ENCODE results near the gene MRGPRG. TPM values are rescaled to one million over a fixed set of nuclear protein-coding genes. Genes with fewer than 3 reads are reported as not detected.

Gene MRGPRG
- total RNA-seq, 2 experiments from 2014 or later = not detected

DNA sequence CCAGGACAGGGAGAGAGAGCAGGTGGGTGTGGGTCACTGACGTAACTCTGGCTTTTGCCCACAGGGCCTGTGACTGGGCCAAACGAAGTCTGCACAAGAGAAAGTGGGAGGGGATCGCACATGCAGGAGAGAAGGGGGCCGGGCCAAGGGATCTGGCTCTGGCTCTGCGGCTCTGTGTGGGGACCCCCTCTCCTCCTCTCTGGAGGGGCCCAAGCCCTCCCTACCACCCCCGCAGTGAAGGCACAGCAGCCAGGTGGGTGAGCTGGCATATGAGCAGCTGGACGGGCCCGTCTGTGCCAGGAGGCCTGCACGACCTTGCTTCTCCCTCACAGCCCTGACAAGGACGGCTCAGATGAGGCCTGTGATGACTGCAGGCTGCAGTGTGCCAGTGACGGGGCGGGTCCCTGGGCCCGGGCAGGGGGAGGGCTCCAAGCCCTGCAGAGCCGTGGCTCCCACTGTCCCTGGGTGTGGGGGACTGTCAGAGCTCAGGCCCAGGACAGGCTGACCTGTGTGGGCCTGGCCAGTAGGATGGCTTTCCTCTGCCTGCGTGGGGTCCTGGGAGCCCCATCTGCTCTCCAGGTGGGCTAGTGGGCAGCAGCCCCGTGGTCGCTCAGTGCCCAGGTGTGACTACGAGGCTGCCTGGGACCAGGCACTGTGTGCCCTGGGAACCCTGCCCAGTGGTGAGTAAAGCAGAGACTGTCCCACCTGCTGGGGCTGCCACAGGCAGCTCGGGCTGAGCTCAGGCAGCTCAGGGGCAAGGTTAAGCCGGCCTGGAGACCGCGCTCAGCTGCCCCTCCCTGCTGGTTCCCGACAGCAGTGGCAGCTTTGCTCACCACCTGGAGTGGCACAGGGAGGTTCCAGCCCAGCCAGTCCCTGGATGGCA is 22.2 kb downstream of the MRGPRG start:
- ChIA-PET CTCF (no interaction called here), POLR2A (no interaction called here)

DNA sequence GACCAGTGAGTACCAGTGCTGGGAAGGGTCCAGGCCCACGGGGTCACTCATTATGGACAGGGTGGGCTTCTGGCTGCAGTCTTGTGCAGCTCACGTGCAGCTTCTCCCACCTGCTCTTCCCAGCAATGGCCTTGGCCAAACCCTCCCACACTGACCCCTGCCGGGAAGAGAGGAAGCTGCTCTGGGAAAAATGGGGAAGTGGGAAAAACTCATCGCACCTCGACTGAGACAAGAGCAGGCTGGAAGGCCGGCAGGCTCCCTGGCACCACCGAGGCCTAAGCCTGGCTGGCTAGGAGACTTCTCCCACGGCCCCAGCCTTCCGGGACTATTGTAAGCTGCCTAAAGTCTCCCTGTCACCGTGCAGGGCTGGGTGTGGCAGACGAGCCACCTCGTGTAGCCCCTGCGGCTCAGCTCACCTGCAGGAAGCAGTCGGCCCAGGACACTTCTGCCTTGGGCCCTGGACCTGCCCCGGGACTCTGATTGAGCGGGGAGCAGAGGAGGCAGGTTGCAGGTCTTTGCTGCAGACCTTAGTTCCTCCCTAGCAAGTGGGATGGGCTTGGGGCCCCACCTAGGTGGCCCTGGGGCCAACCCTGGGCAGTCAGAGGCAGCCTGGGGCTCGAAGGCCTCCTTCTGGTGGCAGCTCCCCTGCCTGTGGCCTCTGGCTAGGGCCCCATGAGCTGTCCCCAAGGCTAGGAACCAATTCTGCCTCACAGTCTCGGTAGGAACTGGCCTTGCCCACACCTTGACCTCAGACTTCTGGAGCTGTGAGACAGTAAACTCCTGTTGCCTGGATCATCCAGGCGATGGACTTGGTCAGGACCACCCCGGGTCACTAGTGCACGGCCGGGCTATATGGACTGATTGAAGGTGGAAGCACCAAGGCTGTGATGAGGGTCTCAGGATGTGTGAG is 23.1 kb downstream of the MRGPRG start:
- POLR2A ChIA-PET = no interaction called here

DNA sequence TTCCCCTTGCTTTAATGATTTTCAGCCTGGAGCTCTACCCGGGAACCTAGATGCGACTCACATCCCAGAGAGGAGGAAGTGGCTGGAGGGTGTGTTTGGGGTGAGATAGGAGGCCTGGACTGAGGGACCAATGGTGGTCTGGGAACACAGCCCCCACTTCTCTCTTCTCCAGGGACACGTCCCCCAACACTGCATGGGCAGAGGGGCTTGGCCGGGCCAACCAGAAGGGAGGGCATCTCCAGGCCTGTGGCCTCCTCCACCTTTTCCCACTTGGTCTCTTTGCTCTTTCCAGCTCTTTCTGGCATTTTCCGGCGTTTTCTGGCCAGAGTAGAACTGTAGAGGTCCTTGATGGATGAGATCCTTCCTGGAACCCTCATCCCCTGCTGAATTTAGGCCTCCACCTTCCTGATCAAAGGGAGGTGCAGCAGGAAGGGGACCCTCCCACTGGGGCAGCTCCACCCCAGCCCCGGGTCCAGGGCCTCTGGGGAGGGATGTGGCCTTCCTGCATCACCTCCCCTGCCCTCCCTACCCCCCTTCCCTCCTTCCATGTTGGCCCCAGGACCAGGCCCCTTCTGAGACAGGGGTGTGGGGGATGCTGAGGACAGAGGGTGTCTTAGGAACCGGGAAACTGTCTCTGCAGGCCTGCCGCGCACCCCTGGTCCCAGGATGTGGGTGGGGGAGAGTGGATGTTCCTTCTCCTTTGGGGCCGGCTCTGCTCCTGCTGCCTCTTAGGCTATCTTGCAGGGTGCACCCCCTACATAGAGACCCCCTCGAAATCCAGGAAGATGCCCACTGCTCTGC is 24.4 kb downstream of the MRGPRG start:
- POLR2A ChIA-PET = no interaction called here
- CTCF ChIA-PET = no interaction called here

More for the DNA sequence above, 23.1 kb downstream of the MRGPRG start:
- CTCF ChIA-PET = no interaction called here

DNA sequence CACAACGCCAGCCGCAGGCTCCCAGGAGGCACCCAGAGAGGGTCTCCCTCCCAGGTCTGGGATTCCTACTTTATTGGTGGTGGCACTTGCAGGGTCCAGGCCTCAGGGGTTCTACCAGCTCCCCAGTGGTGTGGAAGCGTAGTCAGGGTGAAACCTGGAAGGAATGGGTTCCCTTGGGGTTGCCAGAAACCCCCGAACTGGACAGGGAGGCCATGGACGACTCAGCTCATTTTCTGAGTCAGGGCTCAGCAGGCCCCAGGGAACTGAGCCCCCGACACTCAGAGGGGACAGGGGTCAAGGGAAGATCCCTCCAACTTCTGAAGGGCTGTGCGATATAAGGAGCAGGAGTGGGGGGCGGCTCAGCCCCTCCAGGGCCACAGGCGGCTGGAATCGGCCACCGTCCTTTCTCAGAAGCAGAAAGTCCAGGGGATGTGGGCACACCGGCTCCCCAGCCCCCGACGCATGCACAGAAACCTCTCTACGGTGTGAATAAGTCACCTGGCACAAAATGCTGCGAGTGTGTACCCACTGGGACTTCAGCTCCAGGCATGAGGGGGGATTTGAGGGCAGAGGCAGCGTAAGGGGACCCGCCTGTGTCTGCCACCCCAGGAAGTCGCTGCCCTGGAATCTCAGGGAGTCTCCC is 25.1 kb downstream of the MRGPRG start:
- CTCF ChIA-PET = no interaction called here
- POLR2A ChIA-PET = no interaction called here

DNA sequence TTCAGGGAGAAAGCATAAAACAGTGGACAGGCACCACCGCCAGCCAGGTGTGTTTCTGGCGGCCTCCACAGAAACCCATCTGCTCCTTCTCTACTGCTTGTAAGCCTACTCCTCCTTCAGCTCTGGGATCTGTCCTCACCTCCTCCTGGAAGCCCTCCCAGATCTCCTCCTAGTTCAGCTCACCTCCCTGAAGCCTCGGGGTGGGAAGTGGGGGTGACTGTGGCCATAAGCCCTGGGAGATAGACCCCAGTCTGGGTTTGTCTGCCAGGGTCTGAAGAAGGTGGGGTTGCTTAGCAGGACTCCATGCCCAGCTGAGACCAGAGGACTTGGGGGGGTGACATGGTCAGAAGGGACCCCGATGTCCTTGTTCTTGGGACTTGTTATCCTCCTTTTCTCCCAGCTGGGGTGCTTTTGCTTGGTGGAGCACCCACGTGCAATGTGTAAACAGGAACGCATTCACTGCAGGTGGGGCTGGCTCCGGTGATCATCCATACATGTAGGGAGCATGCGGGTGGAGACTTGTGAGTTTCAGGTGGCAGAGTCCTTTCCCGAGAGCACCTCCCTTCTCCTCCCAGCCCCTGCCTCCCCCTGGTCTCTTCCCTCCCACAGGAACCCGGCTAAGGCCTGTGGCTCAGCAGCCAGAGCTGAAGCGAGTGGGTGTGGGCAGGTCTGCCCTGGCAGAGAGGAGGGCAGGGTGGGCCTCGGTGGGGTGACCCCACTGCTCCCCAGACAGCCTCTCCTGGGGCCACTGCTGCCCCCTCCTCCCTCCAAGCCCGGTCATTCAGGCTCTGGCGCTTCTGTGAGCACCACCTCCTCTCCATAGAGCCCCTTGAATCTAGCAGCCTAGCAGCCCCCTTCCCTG is 25.9 kb downstream of the MRGPRG start:
- ChIA-PET POLR2A (no interaction called here), CTCF (no interaction called here)

DNA sequence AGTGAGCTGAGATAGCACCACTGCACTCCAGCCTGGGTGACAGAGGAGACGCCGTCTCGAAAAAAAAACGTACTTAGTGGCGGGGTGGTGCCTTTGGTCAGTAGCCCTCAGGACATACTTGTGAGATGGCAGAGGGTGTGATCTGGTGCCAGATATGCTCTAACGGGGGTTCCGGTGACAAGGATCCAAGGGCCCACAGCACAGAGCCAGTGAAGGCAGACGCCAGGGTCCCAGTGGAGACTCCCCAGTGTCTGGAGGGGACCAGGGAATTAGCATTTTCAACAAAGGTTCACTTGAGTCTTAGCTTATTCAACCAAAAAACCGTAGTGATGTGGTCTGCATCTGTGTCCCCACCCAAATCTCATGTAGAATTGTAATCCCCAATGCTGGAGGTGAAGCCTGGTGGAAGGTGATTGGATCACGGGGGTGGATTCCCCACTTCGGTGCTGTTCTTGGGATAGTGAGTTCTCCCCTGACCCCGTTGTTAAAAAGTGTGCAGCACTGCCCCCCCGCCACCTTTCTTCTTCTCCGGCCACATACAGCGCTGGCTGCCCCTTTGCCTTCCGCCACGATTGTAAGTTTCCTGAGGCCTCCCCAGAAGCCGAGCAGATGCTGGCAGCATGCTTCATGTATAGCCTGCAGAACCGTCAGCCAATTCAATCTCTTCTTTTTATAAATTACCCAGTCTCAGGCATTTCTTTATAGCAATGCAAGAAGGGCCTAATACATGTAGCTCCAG is 26.9 kb downstream of the MRGPRG start:
- ChIA-PET CTCF (no interaction called here), POLR2A (no interaction called here)

DNA sequence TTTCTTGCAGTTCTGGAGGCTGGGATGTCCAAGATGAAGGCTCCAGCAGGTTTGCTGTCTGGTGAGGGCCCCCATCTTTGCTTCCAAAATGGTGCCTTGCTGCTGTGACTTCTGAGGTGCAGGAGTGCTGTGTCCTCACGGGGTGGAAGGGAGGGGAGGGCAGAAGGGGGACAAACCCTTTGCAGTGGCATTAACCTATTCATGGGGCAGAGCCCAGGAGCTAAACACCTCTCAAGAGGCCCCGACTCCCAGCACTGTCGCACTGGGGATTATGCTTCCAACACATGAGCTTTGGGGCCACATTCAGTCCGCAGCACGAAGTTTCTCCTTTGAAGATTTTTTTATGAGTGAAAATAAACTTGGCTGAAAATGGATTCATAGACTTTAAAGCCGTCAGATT is 28.0 kb downstream of the MRGPRG start:
- POLR2A ChIA-PET = no interaction called here
- CTCF ChIA-PET = no interaction called here

DNA sequence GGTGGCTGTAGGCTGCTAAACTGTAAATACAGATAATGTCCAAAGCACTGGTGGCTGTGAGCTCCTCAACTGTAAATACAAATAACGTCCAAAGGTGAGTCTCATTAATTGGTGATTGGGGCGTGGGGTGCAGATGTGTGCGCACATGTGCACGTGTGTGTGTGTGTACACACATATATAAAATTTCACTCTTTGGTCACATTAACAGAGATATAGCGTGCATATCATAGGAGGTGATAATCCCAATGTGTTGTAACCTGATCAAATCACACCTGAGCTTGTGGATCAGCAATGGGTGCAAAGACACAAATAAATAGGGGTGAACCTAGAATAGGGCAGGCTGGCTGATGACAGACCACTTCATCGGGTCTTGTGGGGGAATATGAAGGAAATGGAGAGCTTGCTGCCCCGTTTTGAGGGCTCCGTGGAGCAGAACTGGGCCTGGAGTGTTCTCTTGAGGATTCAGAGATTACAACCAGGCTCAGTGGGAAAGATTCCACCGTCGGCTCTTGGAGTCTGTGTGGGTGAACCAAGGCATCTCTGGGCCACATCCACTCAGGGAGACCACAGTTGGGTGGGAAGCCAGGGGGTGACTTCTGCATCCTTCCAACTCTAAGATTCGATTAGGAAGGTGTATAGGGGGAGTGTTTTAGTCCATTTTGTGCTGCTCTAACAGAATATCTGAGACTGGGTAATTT is 28.6 kb downstream of the MRGPRG start:
- ChIA-PET CTCF (no interaction called here), POLR2A (no interaction called here)

DNA sequence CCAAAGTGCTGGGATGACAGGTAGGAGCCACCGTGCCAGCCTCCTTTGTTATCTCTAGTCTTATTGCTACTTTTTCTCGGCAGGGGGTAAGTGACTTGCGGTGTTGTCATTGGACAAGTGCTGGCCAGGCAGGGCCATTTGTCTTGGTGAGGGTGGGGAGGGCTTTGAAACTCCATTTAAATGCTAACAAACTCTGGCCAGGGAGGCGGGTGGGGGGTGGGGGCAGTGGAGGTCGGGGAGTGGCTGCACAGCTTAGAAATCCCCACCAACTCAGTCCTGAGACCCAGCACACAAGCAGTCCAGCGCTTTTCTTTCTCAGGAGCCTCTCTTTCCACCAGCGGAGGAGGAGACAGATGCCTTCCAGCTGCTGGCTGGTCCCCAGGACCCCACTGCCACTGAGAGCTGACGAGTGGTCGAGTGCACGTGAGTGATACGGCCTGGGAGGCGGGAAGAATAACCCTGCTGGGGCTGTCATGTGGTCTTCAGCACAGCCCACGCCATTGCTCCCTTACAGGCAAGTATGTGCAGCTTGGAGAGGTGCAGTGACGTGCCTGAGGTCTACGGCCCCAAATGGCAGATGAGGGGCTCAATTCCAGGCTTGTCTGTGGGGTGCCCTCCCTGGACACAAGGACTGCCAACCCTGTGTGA is 29.3 kb downstream of the MRGPRG start:
- CTCF ChIA-PET = no interaction called here

DNA sequence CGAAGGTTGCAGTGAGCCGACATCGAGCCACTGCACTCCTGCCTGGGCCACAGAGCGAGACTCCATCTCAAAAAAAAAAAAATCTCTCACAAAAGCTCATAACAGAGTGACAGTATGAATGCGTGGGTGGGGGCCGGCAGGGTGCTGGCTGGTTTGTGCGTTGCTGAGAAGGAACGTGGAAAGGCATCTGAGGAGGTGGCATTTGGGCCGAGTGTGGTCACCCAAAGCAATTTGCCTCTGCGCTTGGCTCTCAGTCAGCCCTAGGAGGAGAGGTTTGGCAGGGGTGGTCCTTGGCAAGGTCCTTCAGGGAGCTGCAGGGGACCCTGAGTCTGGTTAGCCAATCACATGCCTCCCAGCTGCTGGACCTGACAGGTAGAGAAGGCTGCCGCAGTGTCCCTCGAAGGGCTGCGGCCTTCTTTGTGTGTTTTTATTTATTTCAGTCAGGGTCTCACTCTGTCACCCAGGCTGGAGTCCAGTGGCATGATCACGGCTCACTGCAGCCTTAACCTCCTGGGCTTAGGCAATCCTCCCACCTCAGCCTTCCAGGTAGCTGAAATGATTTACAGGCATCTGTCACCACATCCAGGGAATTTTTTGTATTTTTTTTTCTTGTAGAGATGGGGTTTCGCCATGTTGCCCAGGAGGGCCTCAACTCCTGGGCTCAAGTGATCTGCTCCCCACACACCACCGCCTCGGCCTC is 30.0 kb downstream of the MRGPRG start:
- ChIA-PET CTCF (no interaction called here), POLR2A (no interaction called here)

More for the DNA sequence above, 29.3 kb downstream of the MRGPRG start:
- POLR2A ChIA-PET = no interaction called here

DNA sequence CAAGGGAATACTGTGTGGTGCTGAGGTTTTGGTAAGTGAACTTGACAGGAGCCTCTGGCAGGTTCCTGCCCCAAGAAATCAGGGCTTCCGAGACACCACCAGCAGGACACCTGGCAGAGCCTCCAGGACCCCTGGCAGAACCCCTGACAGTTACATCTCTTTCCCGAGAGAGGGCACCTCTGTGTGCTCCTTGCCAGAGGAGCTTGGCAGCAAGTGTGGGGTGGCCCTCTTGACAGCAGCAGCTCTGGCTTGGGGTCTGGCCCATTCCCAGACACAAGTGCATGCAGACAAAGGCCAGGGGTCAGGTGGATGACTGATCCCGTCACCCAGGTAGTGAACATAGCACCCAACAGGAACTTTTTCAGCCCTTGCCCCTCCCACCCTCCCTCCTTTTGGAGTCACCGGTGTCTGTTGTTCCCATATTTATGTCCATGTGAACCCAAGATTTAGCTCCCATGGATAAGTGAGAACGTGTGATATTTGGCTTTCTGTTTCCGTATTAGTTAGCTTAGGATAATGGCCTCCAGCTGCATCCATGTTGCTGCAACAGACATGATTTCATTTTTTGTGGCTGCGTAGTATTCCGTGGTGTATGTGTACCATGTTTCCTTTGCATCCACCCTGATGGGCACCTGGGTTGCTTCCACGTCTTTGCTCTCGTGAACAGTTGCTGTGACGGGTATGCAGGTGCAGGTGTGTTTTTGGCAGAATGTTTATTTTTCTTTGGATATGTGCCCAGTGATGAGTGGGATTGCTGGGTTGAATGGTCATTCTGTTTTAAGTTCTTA is 32.3 kb downstream of the MRGPRG start:
- CTCF ChIA-PET = no interaction called here
- POLR2A ChIA-PET = no interaction called here

DNA sequence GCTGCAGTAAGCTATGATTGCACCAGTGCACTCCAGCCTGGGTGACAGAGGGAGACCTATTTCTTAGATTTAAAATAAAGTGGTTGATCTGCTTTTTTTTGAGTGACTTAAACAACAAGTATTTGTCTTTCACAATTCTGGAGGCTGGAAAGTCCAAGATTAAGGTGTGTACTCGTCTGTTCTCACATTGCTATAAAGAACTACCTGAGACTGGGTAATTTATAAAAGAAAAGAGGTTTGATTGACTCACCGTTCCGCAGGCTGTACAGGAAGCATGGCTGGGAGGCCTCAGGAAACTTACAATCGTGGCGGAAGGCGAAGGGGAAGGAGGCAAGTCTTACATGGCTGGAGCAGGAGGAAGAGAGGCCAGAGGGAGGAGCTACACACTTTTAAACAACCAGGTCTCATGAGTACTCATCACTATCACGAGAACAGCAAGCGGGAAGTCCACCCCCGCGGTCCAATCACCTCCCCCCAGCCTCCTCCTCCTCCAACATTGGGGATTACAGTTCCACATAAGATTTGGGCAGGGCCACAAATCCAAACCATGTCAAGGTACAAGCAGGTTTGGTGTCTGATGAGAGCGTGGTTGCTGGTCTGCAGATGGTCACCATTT is 33.8 kb downstream of the MRGPRG start:
- CTCF ChIA-PET = no interaction called here

DNA sequence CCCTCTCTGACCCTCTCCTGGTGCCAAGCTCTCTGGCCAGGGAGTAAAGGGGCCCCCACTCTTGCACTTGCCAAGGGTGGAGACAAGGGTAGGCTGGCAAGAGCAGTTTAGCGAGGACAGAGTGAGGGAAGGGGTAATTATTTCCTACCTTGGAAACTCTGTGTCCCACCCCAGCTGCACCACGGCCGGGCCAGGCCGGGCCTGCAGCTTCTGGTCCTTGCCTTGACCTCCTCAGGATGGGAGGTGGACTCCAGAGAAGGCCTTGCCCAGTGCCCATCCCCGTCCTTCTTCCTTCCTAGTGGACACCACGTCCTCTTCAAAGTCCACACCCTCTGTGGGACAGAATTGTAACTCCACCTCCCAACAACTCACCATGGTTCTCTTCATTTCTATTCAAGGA is 35.1 kb downstream of the MRGPRG start:
- ChIA-PET POLR2A (no interaction called here), CTCF (no interaction called here)

More for the DNA sequence above, 33.8 kb downstream of the MRGPRG start:
- POLR2A ChIA-PET = no interaction called here

DNA sequence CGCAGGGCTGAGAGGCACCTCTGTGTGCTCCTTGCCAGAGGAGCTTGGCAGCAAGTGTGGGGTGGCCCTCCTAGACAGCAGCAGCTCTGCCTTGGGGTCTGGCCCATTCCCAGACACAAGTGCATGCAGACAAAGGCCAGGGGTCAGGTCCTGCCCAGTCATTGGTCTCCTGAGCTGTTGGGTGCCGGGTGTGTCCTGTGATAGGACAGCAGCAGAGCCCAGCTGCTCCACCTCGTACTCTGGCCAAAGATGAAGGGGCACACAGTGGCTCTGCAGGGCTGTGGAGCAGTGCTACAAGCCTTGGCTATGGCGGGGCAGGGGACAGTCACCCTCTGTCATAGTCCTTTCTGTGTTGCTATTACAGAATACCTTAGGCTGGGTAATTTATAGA is 36.2 kb downstream of the MRGPRG start:
- ChIA-PET POLR2A (no interaction called here), CTCF (no interaction called here)

DNA sequence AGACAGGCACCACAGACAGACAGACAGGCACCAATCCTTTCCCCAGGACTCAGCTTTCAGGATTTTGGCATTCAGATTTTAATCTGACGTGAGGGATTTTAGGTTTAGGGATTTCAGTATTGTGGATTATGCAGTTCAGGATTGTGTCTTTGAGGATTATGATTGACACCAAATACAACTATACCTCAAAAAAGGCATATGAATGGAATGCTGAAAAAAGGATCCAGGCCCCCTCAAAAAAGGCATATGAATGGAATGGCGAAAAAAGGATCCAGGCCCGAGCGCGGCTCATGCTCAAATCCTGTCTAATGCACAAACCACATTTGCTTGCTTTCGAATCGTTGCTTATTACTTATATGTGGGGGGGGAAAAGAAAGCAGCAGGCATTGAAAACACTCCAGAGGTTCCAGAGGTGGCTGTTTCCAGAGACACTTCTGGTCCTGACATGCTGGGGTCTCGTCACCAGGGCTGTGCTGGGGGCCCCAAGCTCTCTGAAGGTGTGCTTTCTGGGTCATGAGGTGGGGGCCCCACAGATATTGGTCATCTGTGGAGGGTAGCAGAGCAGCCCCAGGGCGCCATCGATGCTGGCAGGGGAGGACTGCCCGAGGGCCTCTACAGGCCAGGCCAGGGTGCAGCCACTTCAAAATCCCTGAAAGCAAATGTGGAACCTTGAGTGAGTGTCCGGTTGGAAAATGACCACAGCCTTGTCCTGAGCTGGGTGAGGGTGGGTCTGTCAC is 36.7 kb downstream of the MRGPRG start:
- CTCF ChIA-PET = no interaction called here
- POLR2A ChIA-PET = no interaction called here

All from activated CD8-positive, alpha-beta memory T cell treated with anti-CD3 and anti-CD28 coated beads for 36 hours (primary cell).